Endothelial cell of umbilical vein (primary cell): ENCODE data around the gene LAIR2. TPM values are rescaled to one million over a fixed set of nuclear protein-coding genes. Genes with fewer than 3 reads are reported as not detected.

Source experiments
- BruUV-seq: library from RNA; stranded (reverse); fragments of 400-500 nt; replicated peaks from 2 replicates; lab custom pipeline; 2021; lab: Mats Ljungman, UMichigan
- CTCF ChIA-PET: fragments of 300-600, 350-600 bp; sonication (Branson Sonifier 250); formaldehyde crosslinking; loops from one replicate; lab custom pipeline; 2021; ENCODE audit warnings: antibody characterized with exemption, inconsistent platforms; lab: Charles Lee
- POLR2A ChIA-PET: fragments of 300-600, 350-600 bp; sonication (Branson Sonifier 250); formaldehyde crosslinking; loops from one replicate; lab custom pipeline; 2021; ENCODE audit warnings: antibody characterized with exemption, inconsistent platforms; lab: Charles Lee
- DNase-seq: peaks from one replicate; pipeline ENCODE4 v3.0.0-alpha.2; 2011; ENCODE audit warnings: low read depth, low spot score
- FAIRE-seq: peaks from 2 replicates; lab custom pipeline; 2011; peaks lifted over from hg19 to GRCh38; lab: Jason Lieb, UNC
- H2AFZ ChIP-seq: 2 replicates; pipeline ENCODE4 v1.6.0; 2012; ENCODE audit warnings: low read depth, low read length, control low read depth, inconsistent platforms
- H3K27ac ChIP-seq: 2 replicates; pipeline ENCODE4 v1.5.1; 2011; ENCODE audit warnings: low read depth, mild to moderate bottlenecking, control low read depth, low read length, moderate library complexity; ENCODE audit not compliant: insufficient read depth
- H3K27me3 ChIP-seq, 2 experiments: 2 replicates each; pipeline versions ENCODE4 v1.6.0 to v1.6.1; 2011; ENCODE audit warnings: low read length in 2 of 2, mixed read lengths in 1 of 2; ENCODE audit not compliant: control insufficient read depth in 2 of 2, insufficient read depth in 2 of 2
- H3K36me3 ChIP-seq, 2 experiments: 2 replicates in 1 of 2; 3 replicates in 1 of 2; pipeline ENCODE4 v1.5.1; 2011; ENCODE audit warnings: low read length in 2 of 2, mild to moderate bottlenecking in 1 of 2, moderate library complexity in 1 of 2; ENCODE audit not compliant: control insufficient read depth in 2 of 2, insufficient read depth in 2 of 2; ENCODE audit errors: extremely low read depth in 1 of 2
- H3K4me1 ChIP-seq: 3 replicates; pipeline ENCODE4 v1.5.1; 2011; ENCODE audit warnings: mild to moderate bottlenecking, low read length; ENCODE audit not compliant: control insufficient read depth, insufficient read depth; ENCODE audit errors: extremely low read depth
- H3K4me2 ChIP-seq: 2 replicates; pipeline ENCODE4 v1.6.1; 2011; ENCODE audit warnings: low read length, control low read depth, mixed read lengths; ENCODE audit not compliant: insufficient read depth
- H3K4me3 ChIP-seq, 3 experiments: fragments of 200-600 bp in 1 of 3; sonication (generic), shearing (Covaris generic) in 1 of 3; replicated peaks in 1 of 3; 2 replicates each; pipeline ENCODE4 v1.5.1; 2011 to 2016; ENCODE audit warnings: control low read depth in 3 of 3, low read length in 3 of 3, mild to moderate bottlenecking in 2 of 3, inconsistent platforms in 1 of 3, low read depth in 1 of 3, moderate library complexity in 1 of 3; ENCODE audit not compliant: insufficient read depth in 1 of 3
- H3K79me2 ChIP-seq: 2 replicates; pipeline ENCODE4 v1.6.0; 2012; ENCODE audit warnings: low read length, inconsistent platforms; ENCODE audit not compliant: control insufficient read depth, insufficient read depth
- H3K9ac ChIP-seq: replicated peaks from 2 replicates; pipeline ENCODE3; 2011; ENCODE audit warnings: low read length, control low read depth; ENCODE audit not compliant: insufficient read depth; ENCODE audit errors: extremely low read depth
- H3K9me1 ChIP-seq: replicated peaks from 3 replicates; pipeline ENCODE4 v1.6.0; 2011; ENCODE audit warnings: mild to moderate bottlenecking, low read length; ENCODE audit not compliant: control insufficient read depth, insufficient read depth; ENCODE audit errors: extremely low read depth
- H3K9me3 ChIP-seq: replicated peaks from 2 replicates; pipeline ENCODE4 v1.5.1; 2012; ENCODE audit warnings: low read length, inconsistent platforms; ENCODE audit not compliant: control insufficient read depth, insufficient read depth
- H4K20me1 ChIP-seq: replicated peaks from 2 replicates; pipeline ENCODE3; 2011; ENCODE audit warnings: mild to moderate bottlenecking, low read length; ENCODE audit not compliant: control insufficient read depth, insufficient read depth; ENCODE audit errors: extremely low read depth
- CTCF ChIP-seq, 2 donors: IDR thresholded peaks; 1 replicate in 1 of 2; 2 replicates in 1 of 2; pipeline ENCODE4 v1.5.1; 2011; ENCODE audit warnings: low read length in 2 of 2, mild to moderate bottlenecking in 2 of 2, moderate library complexity in 2 of 2, control low read depth in 1 of 2, inconsistent platforms in 1 of 2, low read depth in 1 of 2; ENCODE audit not compliant: insufficient read depth in 1 of 2; ENCODE audit errors: extremely low read depth in 1 of 2
- EZH2 ChIP-seq: IDR thresholded peaks from 2 replicates; pipeline ENCODE4 v1.6.1; 2012; ENCODE audit warnings: borderline replicate concordance, low read depth, mild to moderate bottlenecking, moderate library complexity, low read length, inconsistent platforms; ENCODE audit not compliant: severe bottlenecking
- FOS ChIP-seq: IDR thresholded peaks from 2 replicates; pipeline ENCODE4 v1.6.1; 2011; ENCODE audit warnings: mild to moderate bottlenecking, low read length, moderate library complexity, borderline replicate concordance; ENCODE audit not compliant: insufficient read depth
- GATA2 ChIP-seq: IDR thresholded peaks from 2 replicates; pipeline ENCODE4 v1.7.0; 2011; ENCODE audit warnings: low read depth, mild to moderate bottlenecking, moderate library complexity, mixed read lengths, low read length; ENCODE audit not compliant: insufficient read length, insufficient read depth
- JUN ChIP-seq: IDR thresholded peaks from 2 replicates; pipeline ENCODE4 v1.6.1; 2011; ENCODE audit warnings: borderline replicate concordance, low read depth; ENCODE audit not compliant: insufficient read length, insufficient read depth
- MAX ChIP-seq: IDR thresholded peaks from 2 replicates; pipeline ENCODE4 v1.6.1; 2011; ENCODE audit not compliant: insufficient read depth, insufficient read length
- MYC ChIP-seq: IDR thresholded peaks from one replicate; pipeline ENCODE4 v1.6.1; 2011; ENCODE audit warnings: mild to moderate bottlenecking, low read depth, low read length
- POLR2A ChIP-seq: IDR thresholded peaks from 2 replicates; pipeline ENCODE4 v1.6.1; 2012; ENCODE audit warnings: low read depth, mild to moderate bottlenecking, control low read depth, low read length
- POLR2AphosphoS5 ChIP-seq: IDR thresholded peaks from 2 replicates; pipeline ENCODE4 v1.6.1; 2012; ENCODE audit warnings: low read depth, mild to moderate bottlenecking, control low read depth, low read length, moderate library complexity; ENCODE audit not compliant: insufficient read depth
- dilution Hi-C: fragments of 300-500 bp; cut with MboI; formaldehyde crosslinking; loops from one replicate; pipeline ENCODE4 v1.15.0; 2019; ENCODE audit warnings: low sequenced_read_pairs; ENCODE audit not compliant: extremely low pct_ligation_motif_present
- intact Hi-C: fragments of 100-400 bp; cut with micrococcal nuclease; formaldehyde crosslinking; loops from one replicate; pipeline ENCODE4 v1.10.0; 2022
- polyA plus RNA-seq, 4 experiments: library from polyadenylated mRNA; depleted of rRNA in 3 of 4; stranded (reverse) in 3 of 4; unstranded in 1 of 4; fragments of >200 nt; gene quantifications; 2 replicates each; pipeline versions ENCODE4 v1.2.1 to v1.2.3, GENCODE V29; 2011 to 2012; ENCODE audit warnings: missing spikeins in 1 of 4
- total RNA-seq: library from RNA; stranded (reverse); gene quantifications from 2 replicates; pipeline ENCODE4 v1.2.3, GENCODE V29; 2021

The LAIR2 gene
- total and polyA plus RNA-seq, 2 donors (not counting 3 experiments of a cell fraction or from before 2014, with no cell fraction given) = not detected

GRCh38 chr19:54534156-54534555, 31.5 kb downstream of the LAIR2 start:
- FAIRE-seq = no peak
- Histone ChIP-seq H3K9ac (no peak overlapping the region), H3K36me3 (no peaks in the 10 kb centered on the region), H2AFZ (no peak overlapping the region), H4K20me1 (no peaks in the 10 kb centered on the region), H3K27me3 (no peaks in the 10 kb centered on the region), H3K4me3 (no peak overlapping the region), H3K4me2 (no peak overlapping the region), H3K79me2 (no peaks in the 10 kb centered on the region), H3K9me1 (no peaks in the 10 kb centered on the region), H3K4me1 (no peaks in the 10 kb centered on the region), H3K9me3 (no peaks in the 10 kb centered on the region), H3K27ac (no peak overlapping the region)
- intact Hi-C loops (no loop called here), dilution Hi-C loops (no loop called here)
- TF ChIP-seq JUN = no peak
- no peak for TF ChIP-seq CTCF (IDR thresholded peaks at IDR 0.05; ENCODE audit: extremely low read depth in 1 of 2, insufficient read depth in 1 of 2, low read depth in 1 of 2, low read length in 2 of 2)
- TF ChIP-seq GATA2 = no peak
- no peak for TF ChIP-seq FOS
- no peak for TF ChIP-seq EZH2
- TF ChIP-seq MYC = no peak
- no peak for DNase-seq
- CTCF ChIA-PET = no interaction called here
- POLR2A ChIA-PET = no interaction called here
- no TSS peak for BruUV-seq

- CTCF ChIA-PET = no interaction called here
- H3K4me3 ChIP-seq = no peak overlapping the region
- POLR2A ChIA-PET = no interaction called here
- H3K79me2 ChIP-seq = no peaks in the 10 kb centered on the region
- dilution Hi-C loops = no loop called here
- no TSS peak for BruUV-seq
- H3K9me1 ChIP-seq = no peaks in the 10 kb centered on the region
- no peaks in the 10 kb centered on the region for H3K4me1 ChIP-seq
- FAIRE-seq (no peak), DNase-seq (no peak)
- no peak overlapping the region for H3K4me2 ChIP-seq
- no peaks in the 10 kb centered on the region for H3K9me3 ChIP-seq
- intact Hi-C loops = no loop called here
- H2AFZ ChIP-seq = no peak overlapping the region
- no peaks in the 10 kb centered on the region for H4K20me1 ChIP-seq
- TF ChIP-seq FOS = no peak
- no peak for TF ChIP-seq EZH2
- no peak for TF ChIP-seq POLR2A
- no peak for TF ChIP-seq MAX
- TF ChIP-seq JUN = no peak
- TF ChIP-seq POLR2AphosphoS5 = no peak
- TF ChIP-seq MYC = no peak
- no peak for TF ChIP-seq CTCF (IDR thresholded peaks at IDR 0.05; ENCODE audit: extremely low read depth in 1 of 2, insufficient read depth in 1 of 2, low read depth in 1 of 2, low read length in 2 of 2)
- no peak for TF ChIP-seq GATA2
- no peaks in the 10 kb centered on the region for H3K36me3 ChIP-seq
- H3K27ac ChIP-seq = no peak overlapping the region
- no peak overlapping the region for H3K9ac ChIP-seq
- H3K27me3 ChIP-seq = no peaks in the 10 kb centered on the region
Observed at GRCh38 chr19:54535601-54536000, 33.0 kb downstream of the LAIR2 start.
